ENCODE results near the gene SAMD1. TPM values are rescaled to one million over a fixed set of nuclear protein-coding genes. Genes with fewer than 3 reads are reported as not detected.
"Not testable (repeated sequence)": the region's sequence is repeated elsewhere in the genome, so short reads cannot be mapped to it uniquely, and the experiment has no call there.

SAMD1 gene
- total RNA-seq, 2 experiments from 2014 or later, result 124 to 128 TPM

DNA sequence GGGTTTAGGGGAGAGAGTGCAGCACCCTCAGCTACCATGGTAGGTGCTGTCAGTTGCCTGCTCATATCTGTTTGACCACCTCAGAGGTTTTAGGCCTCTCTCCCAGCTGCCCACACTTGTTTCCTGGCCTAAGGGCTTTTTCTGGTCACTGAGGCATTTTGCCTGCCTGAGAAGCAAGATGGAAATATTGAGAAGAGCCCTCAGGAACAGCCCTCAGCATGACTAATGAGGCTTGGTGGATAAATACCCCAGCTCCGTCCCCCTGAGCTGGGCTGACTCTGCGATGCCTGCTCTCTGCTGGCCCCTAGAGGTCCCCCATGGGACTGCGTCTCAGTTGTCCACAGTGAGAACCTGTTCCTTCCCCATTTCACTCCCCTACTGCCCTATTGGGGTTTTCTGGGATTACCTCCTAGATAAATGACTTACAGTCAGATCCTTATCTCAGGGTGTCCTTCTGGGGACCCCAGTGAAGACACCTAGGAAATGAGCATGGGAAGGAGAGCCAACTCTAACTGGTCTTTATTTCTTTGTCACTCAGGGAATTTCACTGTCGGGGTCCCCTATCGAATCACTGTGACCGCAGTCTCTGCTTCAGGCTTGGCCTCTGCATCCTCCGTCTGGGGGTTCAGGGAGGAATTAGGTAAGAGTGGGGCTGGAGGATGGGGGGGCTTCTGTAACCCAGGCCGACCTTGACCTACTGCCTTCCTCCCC, 42.0 kb downstream of the SAMD1 start:
- Histone ChIP-seq H3K4me1 (ENCODE audit: insufficient read depth, low read length, poor library complexity, severe bottlenecking) (no peaks in the 10 kb centered on the region), H4K20me1 (ENCODE audit: insufficient read depth, low read length) (no peaks in the 10 kb centered on the region), H3K36me3 (ENCODE audit: insufficient read depth, low read length) (peaks cover 9% of the 10 kb centered on the region), H2AFZ (ENCODE audit: low read length) (no peak overlapping the region), H3K9me2 (ENCODE audit: insufficient read depth, low read length) (no peaks in the 10 kb centered on the region), H3K4me3 (ENCODE audit: low read depth, low read length, poor library complexity, severe bottlenecking) (no peak overlapping the region), H3K9me3 (ENCODE audit: low read length) (no peaks in the 10 kb centered on the region), H3K79me2 (ENCODE audit: insufficient read depth, low read depth, low read length) (no peaks in the 10 kb centered on the region), H3K4me2 (ENCODE audit: low read length) (no peak overlapping the region), H3K27ac (ENCODE audit: low read depth, low read length, poor library complexity, severe bottlenecking) (no peak overlapping the region)
- intact Hi-C loops (cut with micrococcal nuclease; ENCODE audit: unreplicated experiment), result no loop called here
- peak; percentile 67 for DNase-seq (ENCODE audit: low spot score)
- BruUV-seq (replicated peaks), result no TSS peak
- POLR2A ChIA-PET, result interaction anchor here (0.7 kb wide), 1 partner anchor 168 kb away, joined by 4 read pairs; no protein-coding TSS in a partner anchor
- CTCF ChIA-PET (ENCODE audit: unreplicated experiment), result interaction anchor here (0.5 to 0.6 kb wide), 2 partner anchors 13 to 176 kb away, joined by 3 read pairs; no protein-coding TSS in a partner anchor
- TF ChIP-seq EZH2phosphoT487 (IDR thresholded peaks at IDR 0.05; ENCODE audit: borderline replicate concordance, low read depth, low read length), result no peak
- TF ChIP-seq, protein P1, sequence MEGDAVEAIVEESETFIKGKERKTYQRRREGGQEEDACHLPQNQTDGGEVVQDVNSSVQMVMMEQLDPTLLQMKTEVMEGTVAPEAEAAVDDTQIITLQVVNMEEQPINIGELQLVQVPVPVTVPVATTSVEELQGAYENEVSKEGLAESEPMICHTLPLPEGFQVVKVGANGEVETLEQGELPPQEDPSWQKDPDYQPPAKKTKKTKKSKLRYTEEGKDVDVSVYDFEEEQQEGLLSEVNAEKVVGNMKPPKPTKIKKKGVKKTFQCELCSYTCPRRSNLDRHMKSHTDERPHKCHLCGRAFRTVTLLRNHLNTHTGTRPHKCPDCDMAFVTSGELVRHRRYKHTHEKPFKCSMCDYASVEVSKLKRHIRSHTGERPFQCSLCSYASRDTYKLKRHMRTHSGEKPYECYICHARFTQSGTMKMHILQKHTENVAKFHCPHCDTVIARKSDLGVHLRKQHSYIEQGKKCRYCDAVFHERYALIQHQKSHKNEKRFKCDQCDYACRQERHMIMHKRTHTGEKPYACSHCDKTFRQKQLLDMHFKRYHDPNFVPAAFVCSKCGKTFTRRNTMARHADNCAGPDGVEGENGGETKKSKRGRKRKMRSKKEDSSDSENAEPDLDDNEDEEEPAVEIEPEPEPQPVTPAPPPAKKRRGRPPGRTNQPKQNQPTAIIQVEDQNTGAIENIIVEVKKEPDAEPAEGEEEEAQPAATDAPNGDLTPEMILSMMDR (conservative IDR thresholded peaks at IDR 0.05; ENCODE audit: low read length), result peak; percentile 97

DNA sequence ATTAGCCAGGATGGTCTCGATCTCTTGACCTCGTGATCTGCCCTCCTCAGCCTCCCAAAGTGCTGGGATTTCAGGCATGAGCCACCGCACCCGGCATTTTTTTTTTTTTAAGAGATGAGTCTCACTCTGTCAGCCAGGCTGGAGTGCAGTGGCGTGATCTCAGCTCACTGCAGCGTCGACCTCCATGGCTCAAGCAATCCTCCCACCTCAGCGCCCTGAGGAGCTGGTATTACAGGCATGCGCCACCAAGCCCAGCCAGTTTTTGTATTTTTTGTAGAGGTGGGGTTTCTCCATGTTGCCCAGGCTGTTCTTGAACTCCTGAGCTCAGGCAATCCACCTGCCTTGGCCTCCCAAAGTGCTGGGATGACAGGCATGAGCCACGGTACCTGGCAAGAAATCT, 42.7 kb downstream of the SAMD1 start:
- H3K4me2 ChIP-seq (ENCODE audit: low read length); H4K20me1 ChIP-seq (ENCODE audit: insufficient read depth, low read length); H2AFZ ChIP-seq (ENCODE audit: low read length); H3K36me3 ChIP-seq (ENCODE audit: insufficient read depth, low read length); H3K9me2 ChIP-seq (ENCODE audit: insufficient read depth, low read length); H3K4me3 ChIP-seq (ENCODE audit: low read depth, low read length, poor library complexity, severe bottlenecking); H3K9me3 ChIP-seq (ENCODE audit: low read length); intact Hi-C loops (cut with micrococcal nuclease; ENCODE audit: unreplicated experiment); DNase-seq (ENCODE audit: low spot score); H3K79me2 ChIP-seq (ENCODE audit: insufficient read depth, low read depth, low read length); BruUV-seq (replicated peaks); H3K27ac ChIP-seq (ENCODE audit: low read depth, low read length, poor library complexity, severe bottlenecking); H3K4me1 ChIP-seq (ENCODE audit: insufficient read depth, low read length, poor library complexity, severe bottlenecking): not testable (repeated sequence)
- ChIA-PET CTCF (ENCODE audit: unreplicated experiment) (interaction anchor here (0.5 to 0.6 kb wide), 2 partner anchors 12 to 175 kb away, joined by 3 read pairs; no protein-coding TSS in a partner anchor), POLR2A (interaction anchor here (1.1 kb wide), 1 partner anchor 63 kb away, joined by 4 read pairs; no protein-coding TSS in a partner anchor)

DNA sequence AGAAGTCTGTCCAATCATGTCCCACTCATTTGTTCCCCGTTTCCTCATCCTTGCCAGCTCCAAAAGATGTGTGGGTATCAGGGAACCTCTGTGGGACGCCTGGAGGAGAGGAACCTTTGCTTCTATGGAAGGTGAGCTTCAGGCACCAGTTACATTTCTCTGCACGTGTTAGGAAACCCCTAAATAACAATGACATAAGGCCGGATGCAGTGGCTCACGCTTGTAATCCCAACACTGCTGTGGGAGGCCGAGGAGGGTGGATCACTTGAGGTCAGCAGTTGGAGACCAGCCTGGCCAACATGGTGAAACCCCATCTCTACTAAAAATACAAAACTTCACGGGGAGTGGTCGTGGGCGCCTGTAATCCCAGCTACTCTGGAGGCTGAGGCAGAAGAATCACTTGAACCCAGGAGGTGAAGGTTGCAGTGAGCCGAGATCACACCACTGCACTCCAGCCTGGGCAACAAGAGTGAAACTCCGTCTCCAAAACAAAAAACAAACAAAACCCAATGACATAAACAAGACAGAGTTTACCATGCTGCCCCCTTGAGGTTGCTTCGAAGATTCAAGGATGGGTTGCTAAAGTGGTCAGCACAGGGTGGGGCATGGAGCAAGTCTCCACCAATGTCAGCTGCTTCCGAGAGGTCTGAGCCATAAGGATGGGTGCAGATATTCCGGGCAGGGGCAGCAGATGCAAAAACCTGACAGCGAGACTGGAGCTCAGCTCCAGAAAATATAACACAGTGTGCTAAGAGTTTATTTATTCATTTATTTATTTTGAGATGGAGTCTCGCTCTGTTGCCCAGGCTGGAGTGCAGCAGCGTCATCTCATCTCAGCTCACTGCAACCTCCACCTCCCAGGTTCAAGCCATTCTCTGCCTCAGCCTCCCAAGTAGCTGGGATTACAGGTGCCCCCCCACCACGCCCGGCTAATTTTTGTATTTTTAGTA, 47.6 kb downstream of the SAMD1 start:
- H3K4me2 ChIP-seq (ENCODE audit: low read length); POLR2A ChIA-PET; H3K79me2 ChIP-seq (ENCODE audit: insufficient read depth, low read depth, low read length); H3K36me3 ChIP-seq (ENCODE audit: insufficient read depth, low read length); H3K9me2 ChIP-seq (ENCODE audit: insufficient read depth, low read length); BruUV-seq (replicated peaks); H3K4me3 ChIP-seq (ENCODE audit: low read depth, low read length, poor library complexity, severe bottlenecking); H3K9me3 ChIP-seq (ENCODE audit: low read length); H4K20me1 ChIP-seq (ENCODE audit: insufficient read depth, low read length); H3K27ac ChIP-seq (ENCODE audit: low read depth, low read length, poor library complexity, severe bottlenecking): not testable (repeated sequence)
- TF ChIP-seq, protein P1 (conservative IDR thresholded peaks at IDR 0.05; ENCODE audit: low read length), result peak; percentile 78
- intact Hi-C loops (cut with micrococcal nuclease; ENCODE audit: unreplicated experiment), result loop anchor here (1.0 kb wide), 1 partner anchor 163 kb away; no protein-coding TSS in a partner anchor
- CTCF ChIA-PET (ENCODE audit: unreplicated experiment), result interaction anchor here (0.5 to 0.6 kb wide), 3 partner anchors 17 to 181 kb away, joined by 3 read pairs; no protein-coding TSS in a partner anchor
- Histone ChIP-seq H3K4me1 (ENCODE audit: insufficient read depth, low read length, poor library complexity, severe bottlenecking) (peaks cover 12% of the 10 kb centered on the region), H2AFZ (ENCODE audit: low read length) (peak overlapping the region; percentile 32; the same call in 1 of the 2 replicates)
- peak; percentile 74 for DNase-seq (ENCODE audit: low spot score)
